Measurements from ENCODE around the gene BLACAT1. TPM values are rescaled to one million over a fixed set of nuclear protein-coding genes. Genes with fewer than 3 reads are reported as not detected.

Gene BLACAT1
- total and polyA plus RNA-seq, 2 of the 4 experiments (the other 2 are of a cell fraction), result under 0.01 to 0.05 TPM

DNA sequence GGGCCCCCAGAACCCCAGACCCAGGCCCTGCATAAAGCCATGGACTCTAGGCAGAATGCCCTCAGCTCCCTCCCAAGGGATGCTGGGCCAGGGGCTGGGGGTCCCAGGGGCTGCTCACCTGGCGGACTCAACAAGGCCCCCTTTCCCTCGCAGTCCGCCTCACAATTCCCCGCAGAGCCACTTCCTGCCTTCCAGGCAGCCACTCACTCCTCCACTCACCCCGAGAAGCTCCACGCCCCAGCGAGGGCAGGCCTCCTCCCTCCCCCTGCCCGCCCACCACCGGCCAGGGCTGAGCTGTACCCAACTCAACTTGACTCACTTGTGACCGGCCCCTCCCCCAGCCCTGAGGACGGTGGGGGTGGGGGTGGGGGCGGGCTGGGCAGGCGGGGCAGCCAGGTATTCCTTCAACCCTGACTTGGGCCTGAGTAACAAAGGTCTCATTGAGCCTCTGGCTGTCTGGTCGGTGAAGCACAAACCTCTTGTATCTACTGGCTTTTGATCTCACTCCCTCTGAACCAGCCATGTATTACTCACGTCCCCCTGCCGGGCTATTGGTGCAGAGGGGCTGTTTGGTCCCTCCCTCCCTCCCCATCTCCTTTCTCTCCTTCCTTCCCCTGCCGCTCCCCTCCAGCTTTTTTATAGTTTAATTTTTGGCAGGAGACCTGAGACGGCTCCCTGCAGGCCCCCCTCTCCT, 5.9 kb downstream of the BLACAT1 start:
- H3K9ac ChIP-seq (ENCODE audit: low read depth, low read length), result no peak overlapping the region
- no peak overlapping the region; the same call in 1 of the 2 replicates for H2AK5ac ChIP-seq (ENCODE audit: low read depth, low read length)
- no peaks in the 10 kb centered on the region for H3K79me1 ChIP-seq (ENCODE audit: low read depth in 1 of 2, low read length in 2 of 2)
- no peak overlapping the region for H3K23ac ChIP-seq (ENCODE audit: low read depth, low read length)
- no peak overlapping the region for H3K18ac ChIP-seq (ENCODE audit: low read depth, low read length)
- TF ChIP-seq MAZ (IDR thresholded peaks at IDR 0.05; ENCODE audit: borderline replicate concordance, low read depth, low read length) (no peak), CEBPB (IDR thresholded peaks at IDR 0.05; ENCODE audit: low read depth, low read length) (no peak), RCOR1 (IDR thresholded peaks at IDR 0.05; ENCODE audit: insufficient replicate concordance, low read length) (no peak), RFX5 (IDR thresholded peaks at IDR 0.05; ENCODE audit: low read depth, low read length) (no peak), BHLHE40 (IDR thresholded peaks at IDR 0.05; ENCODE audit: low read depth, low read length) (no peak), SMC3 (IDR thresholded peaks at IDR 0.05; ENCODE audit: low read depth, low read length) (no peak), CHD1 (IDR thresholded peaks at IDR 0.05; ENCODE audit: low read depth, low read length) (no peak), FOS (IDR thresholded peaks at IDR 0.05; ENCODE audit: low read depth, low read length) (no peak), MXI1 (IDR thresholded peaks at IDR 0.05; ENCODE audit: borderline replicate concordance, low read depth, low read length) (no peak), MAFK (IDR thresholded peaks at IDR 0.05; ENCODE audit: low read depth, low read length) (no peak), POLR2A (IDR thresholded peaks at IDR 0.05; ENCODE audit: low read depth, low read length) (no peak), NFE2L2 (IDR thresholded peaks at IDR 0.05; ENCODE audit: low read depth, low read length) (no peak), RAD21 (IDR thresholded peaks at IDR 0.05; ENCODE audit: low read length) (no peak)
- TF ChIP-seq, protein P1, sequence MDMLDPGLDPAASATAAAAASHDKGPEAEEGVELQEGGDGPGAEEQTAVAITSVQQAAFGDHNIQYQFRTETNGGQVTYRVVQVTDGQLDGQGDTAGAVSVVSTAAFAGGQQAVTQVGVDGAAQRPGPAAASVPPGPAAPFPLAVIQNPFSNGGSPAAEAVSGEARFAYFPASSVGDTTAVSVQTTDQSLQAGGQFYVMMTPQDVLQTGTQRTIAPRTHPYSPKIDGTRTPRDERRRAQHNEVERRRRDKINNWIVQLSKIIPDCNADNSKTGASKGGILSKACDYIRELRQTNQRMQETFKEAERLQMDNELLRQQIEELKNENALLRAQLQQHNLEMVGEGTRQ (IDR thresholded peaks at IDR 0.05; ENCODE audit: low read depth, low read length), result no peak
- TF ChIP-seq, protein P2, sequence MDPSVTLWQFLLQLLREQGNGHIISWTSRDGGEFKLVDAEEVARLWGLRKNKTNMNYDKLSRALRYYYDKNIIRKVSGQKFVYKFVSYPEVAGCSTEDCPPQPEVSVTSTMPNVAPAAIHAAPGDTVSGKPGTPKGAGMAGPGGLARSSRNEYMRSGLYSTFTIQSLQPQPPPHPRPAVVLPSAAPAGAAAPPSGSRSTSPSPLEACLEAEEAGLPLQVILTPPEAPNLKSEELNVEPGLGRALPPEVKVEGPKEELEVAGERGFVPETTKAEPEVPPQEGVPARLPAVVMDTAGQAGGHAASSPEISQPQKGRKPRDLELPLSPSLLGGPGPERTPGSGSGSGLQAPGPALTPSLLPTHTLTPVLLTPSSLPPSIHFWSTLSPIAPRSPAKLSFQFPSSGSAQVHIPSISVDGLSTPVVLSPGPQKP (IDR thresholded peaks at IDR 0.05; ENCODE audit: borderline replicate concordance, low read depth, low read length), result no peak
- TF ChIP-seq, protein P3, sequence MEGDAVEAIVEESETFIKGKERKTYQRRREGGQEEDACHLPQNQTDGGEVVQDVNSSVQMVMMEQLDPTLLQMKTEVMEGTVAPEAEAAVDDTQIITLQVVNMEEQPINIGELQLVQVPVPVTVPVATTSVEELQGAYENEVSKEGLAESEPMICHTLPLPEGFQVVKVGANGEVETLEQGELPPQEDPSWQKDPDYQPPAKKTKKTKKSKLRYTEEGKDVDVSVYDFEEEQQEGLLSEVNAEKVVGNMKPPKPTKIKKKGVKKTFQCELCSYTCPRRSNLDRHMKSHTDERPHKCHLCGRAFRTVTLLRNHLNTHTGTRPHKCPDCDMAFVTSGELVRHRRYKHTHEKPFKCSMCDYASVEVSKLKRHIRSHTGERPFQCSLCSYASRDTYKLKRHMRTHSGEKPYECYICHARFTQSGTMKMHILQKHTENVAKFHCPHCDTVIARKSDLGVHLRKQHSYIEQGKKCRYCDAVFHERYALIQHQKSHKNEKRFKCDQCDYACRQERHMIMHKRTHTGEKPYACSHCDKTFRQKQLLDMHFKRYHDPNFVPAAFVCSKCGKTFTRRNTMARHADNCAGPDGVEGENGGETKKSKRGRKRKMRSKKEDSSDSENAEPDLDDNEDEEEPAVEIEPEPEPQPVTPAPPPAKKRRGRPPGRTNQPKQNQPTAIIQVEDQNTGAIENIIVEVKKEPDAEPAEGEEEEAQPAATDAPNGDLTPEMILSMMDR (conservative IDR thresholded peaks at IDR 0.05; ENCODE audit: low read depth, low read length), result no peak
- no peaks in the 10 kb centered on the region for H3K9me3 ChIP-seq (ENCODE audit: control insufficient read depth, insufficient read depth, low read length)
- no peak overlapping the region for H3K27ac ChIP-seq (ENCODE audit: insufficient read depth, low read length)
- no peaks in the 10 kb centered on the region; the same call in 1 of the 2 replicates for H3K9me1 ChIP-seq (ENCODE audit: insufficient read depth, low read length)
- H2BK5ac ChIP-seq (ENCODE audit: low read depth, low read length, poor library complexity, severe bottlenecking), result no peak overlapping the region
- 20% methylated on average over 1 of the region's 18 CpGs; no CpG with 5 or more reads in 1 of the 2 experiments for WGBS, 2 experiments (ENCODE audit: extremely low coverage in 2 of 2, insufficient read length in 1 of 2)
- H2BK15ac ChIP-seq (ENCODE audit: low read depth, low read length), result no peak overlapping the region
- peak; percentile 80 for ATAC-seq (ENCODE audit: low read depth)
- no peak overlapping the region for H3K4me2 ChIP-seq (ENCODE audit: low read depth, low read length)
- ChIA-PET POLR2A (ENCODE audit: unreplicated experiment) (no interaction called here), CTCF (no interaction called here)
- H3K27me3 ChIP-seq (ENCODE audit: control insufficient read depth, insufficient read depth, low read length), result peaks cover 61% of the 10 kb centered on the region
- no peak overlapping the region for H2BK120ac ChIP-seq (ENCODE audit: low read depth, low read length)
- no peak overlapping the region for H4K8ac ChIP-seq (ENCODE audit: low read depth in 2 of 2, low read length in 2 of 2)
- no peak overlapping the region for H3K14ac ChIP-seq (replicated peaks; ENCODE audit: low read depth, low read length)
- peak overlapping the region; percentile 84 for H2AFZ ChIP-seq (replicated peaks; ENCODE audit: low read length, poor library complexity)
- intact Hi-C loops (cut with micrococcal nuclease), result no loop called here
- H4K91ac ChIP-seq (ENCODE audit: insufficient read depth, low read depth, low read length), result no peak overlapping the region
- H4K20me1 ChIP-seq (ENCODE audit: insufficient read depth, low read length), result no peaks in the 10 kb centered on the region
- BruUV-seq (replicated peaks), result no TSS peak
- H3K4me3 ChIP-seq (ENCODE audit: insufficient read depth, low read depth, low read length), result no peak overlapping the region
- H3K4ac ChIP-seq (ENCODE audit: low read depth, low read length), result no peak overlapping the region
- dilution Hi-C loops (cut with HindIII; ENCODE audit: low sequenced_read_pairs, unreplicated experiment), result no loop called here
- no peak overlapping the region for H2BK20ac ChIP-seq (ENCODE audit: low read depth, low read length)
- H3K36me3 ChIP-seq (ENCODE audit: control insufficient read depth, insufficient read depth, low read length), result no peaks in the 10 kb centered on the region
- H3K4me1 ChIP-seq (ENCODE audit: control insufficient read depth, insufficient read depth, low read length), result no peaks in the 10 kb centered on the region; the same call in 1 of the 2 replicates
- DNase-seq, result peak; percentile 36
- in situ Hi-C loops (cut with MboI; ENCODE audit: low sequenced_read_pairs), result no loop called here
- no peak overlapping the region for H4K5ac ChIP-seq (ENCODE audit: low read depth, low read length)
- peak overlapping the region; percentile 63 for H2AK9ac ChIP-seq (replicated peaks; ENCODE audit: low read depth, low read length, poor library complexity)
- no peak overlapping the region for H3K56ac ChIP-seq (ENCODE audit: extremely low read depth, insufficient read depth, low read length)

All from IMR-90 (cell line).